OCI-LY1 (cell line): ENCODE measurements around the gene CEP44.

Source experiments
- H2AFZ ChIP-seq: fragments of 200-600 bp; sonication (generic), shearing (Covaris generic); 2 replicates; pipeline ENCODE4 v1.6.0; 2014; ENCODE audit warnings: antibody characterized with exemption, mild to moderate bottlenecking, low read length
- H3F3A ChIP-seq: fragments of 200-600 bp; sonication (generic), shearing (Covaris generic); 2 replicates; pipeline ENCODE4 v1.6.0; 2014; ENCODE audit warnings: mild to moderate bottlenecking, antibody characterized with exemption, low read length, moderate library complexity; ENCODE audit not compliant: insufficient read depth
- H3K27ac ChIP-seq: fragments of 200-600 bp; sonication (generic); 2 replicates; pipeline ENCODE4 v1.5.1; 2014; ENCODE audit warnings: low read length, mixed run types, mild to moderate bottlenecking, low read depth; ENCODE audit not compliant: poor library complexity, severe bottlenecking
- H3K27me3 ChIP-seq: fragments of 200-600 bp; sonication (generic); 2 replicates; pipeline ENCODE4 v1.6.0; 2014; ENCODE audit warnings: antibody characterized with exemption, mild to moderate bottlenecking, low read length, moderate library complexity; ENCODE audit not compliant: insufficient read depth
- H3K36me3 ChIP-seq: fragments of 200-600 bp; sonication (generic); 2 replicates; pipeline ENCODE4 v1.6.1; 2014; ENCODE audit warnings: mild to moderate bottlenecking, antibody characterized with exemption, low read length, moderate library complexity, mixed read lengths; ENCODE audit not compliant: insufficient read depth
- H3K4me1 ChIP-seq: fragments of 200-600 bp; sonication (generic); 2 replicates; pipeline ENCODE4 v1.5.1; 2014; ENCODE audit warnings: mild to moderate bottlenecking, low read length, moderate library complexity; ENCODE audit not compliant: insufficient read depth, severe bottlenecking
- H3K4me2 ChIP-seq: fragments of 200-600 bp; sonication (generic), shearing (Covaris generic); 2 replicates; pipeline ENCODE4 v1.6.1; 2014; ENCODE audit warnings: low read length
- H3K4me3 ChIP-seq: fragments of 200-600 bp; sonication (generic); 2 replicates; pipeline ENCODE4 v1.5.1; 2014; ENCODE audit warnings: low read length, low read depth, mild to moderate bottlenecking, mixed read lengths; ENCODE audit not compliant: poor library complexity, severe bottlenecking
- H3K79me2 ChIP-seq: fragments of 200-600 bp; shearing (Covaris generic); 2 replicates; pipeline ENCODE4 v1.6.1; 2016; ENCODE audit warnings: mixed run types, low read length, mixed read lengths; ENCODE audit not compliant: insufficient read depth
- H3K9ac ChIP-seq: fragments of 200-600 bp; sonication (generic), shearing (Covaris generic); 2 replicates; pipeline ENCODE4 v1.6.1; 2014; ENCODE audit warnings: mild to moderate bottlenecking, low read length, mixed read lengths
- H3K9me2 ChIP-seq: fragments of 200-600 bp; sonication (generic), shearing (Covaris generic); 2 replicates; pipeline ENCODE4 v1.6.1; 2014; ENCODE audit warnings: low read depth, mild to moderate bottlenecking, low read length, mixed read lengths
- H3K9me3 ChIP-seq: fragments of 200-600 bp; shearing (Covaris generic); 2 replicates; pipeline ENCODE4 v1.6.1; 2014; ENCODE audit warnings: low read length, mixed read lengths
- H4K20me1 ChIP-seq: fragments of 200-600 bp; sonication (generic), shearing (Covaris generic); 2 replicates; pipeline ENCODE4 v1.6.0; 2016; ENCODE audit warnings: mild to moderate bottlenecking, low read length; ENCODE audit not compliant: insufficient read depth
- EZH2 ChIP-seq: fragments of 200-600 bp; sonication (generic), shearing (Covaris generic); IDR thresholded peaks from 2 replicates; pipeline ENCODE4 v1.8.0; 2017; ENCODE audit warnings: borderline replicate concordance, mixed run types, mild to moderate bottlenecking, antibody characterized with exemption, low read length, moderate library complexity, mixed read lengths
- TF ChIP-seq, protein P1 (sequence below): fragments of 200-600 bp; sonication (generic), shearing (Covaris generic); IDR thresholded peaks from 2 replicates; pipeline ENCODE4 v1.5.1; 2017; ENCODE audit warnings: mild to moderate bottlenecking, antibody characterized with exemption, low read length, moderate library complexity, mixed read lengths

Gene CEP44

DNA sequence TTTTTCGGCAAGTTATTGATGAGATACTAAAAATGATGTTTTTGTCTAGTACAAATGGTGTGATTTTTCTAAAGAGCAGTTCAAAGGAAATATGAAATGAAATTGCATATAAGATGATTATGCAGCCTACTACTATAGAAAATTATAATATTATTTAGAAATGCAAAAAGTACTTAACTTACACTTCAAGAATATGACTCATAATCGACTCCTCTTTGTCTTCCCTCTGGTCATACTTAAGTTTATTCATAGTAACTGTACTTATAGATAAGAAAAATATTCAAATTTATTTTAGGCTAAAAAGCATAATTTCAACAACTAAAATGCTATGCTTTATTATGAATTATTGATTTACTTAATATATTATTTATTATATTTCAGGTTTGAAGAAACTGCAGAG is 33.2 kb downstream of the CEP44 start:
- Histone ChIP-seq H3K4me1 (peaks cover 4% of the 10 kb centered on the region), H3K79me2 (no peaks in the 10 kb centered on the region), H3K4me2 (no peak overlapping the region), H3K9me3 (no peaks in the 10 kb centered on the region), H3K36me3 (peaks cover 34% of the 10 kb centered on the region; the same call in 1 of the 2 replicates), H3F3A (no peaks in the 10 kb centered on the region), H3K27ac (no peak overlapping the region), H2AFZ (no peak overlapping the region), H4K20me1 (no peaks in the 10 kb centered on the region), H3K9ac (no peak overlapping the region), H3K4me3 (no peak overlapping the region), H3K9me2 (no peaks in the 10 kb centered on the region), H3K27me3 (no peaks in the 10 kb centered on the region)
- TF ChIP-seq, protein P1, sequence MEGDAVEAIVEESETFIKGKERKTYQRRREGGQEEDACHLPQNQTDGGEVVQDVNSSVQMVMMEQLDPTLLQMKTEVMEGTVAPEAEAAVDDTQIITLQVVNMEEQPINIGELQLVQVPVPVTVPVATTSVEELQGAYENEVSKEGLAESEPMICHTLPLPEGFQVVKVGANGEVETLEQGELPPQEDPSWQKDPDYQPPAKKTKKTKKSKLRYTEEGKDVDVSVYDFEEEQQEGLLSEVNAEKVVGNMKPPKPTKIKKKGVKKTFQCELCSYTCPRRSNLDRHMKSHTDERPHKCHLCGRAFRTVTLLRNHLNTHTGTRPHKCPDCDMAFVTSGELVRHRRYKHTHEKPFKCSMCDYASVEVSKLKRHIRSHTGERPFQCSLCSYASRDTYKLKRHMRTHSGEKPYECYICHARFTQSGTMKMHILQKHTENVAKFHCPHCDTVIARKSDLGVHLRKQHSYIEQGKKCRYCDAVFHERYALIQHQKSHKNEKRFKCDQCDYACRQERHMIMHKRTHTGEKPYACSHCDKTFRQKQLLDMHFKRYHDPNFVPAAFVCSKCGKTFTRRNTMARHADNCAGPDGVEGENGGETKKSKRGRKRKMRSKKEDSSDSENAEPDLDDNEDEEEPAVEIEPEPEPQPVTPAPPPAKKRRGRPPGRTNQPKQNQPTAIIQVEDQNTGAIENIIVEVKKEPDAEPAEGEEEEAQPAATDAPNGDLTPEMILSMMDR, result no peak
- TF ChIP-seq EZH2, result no peak

DNA sequence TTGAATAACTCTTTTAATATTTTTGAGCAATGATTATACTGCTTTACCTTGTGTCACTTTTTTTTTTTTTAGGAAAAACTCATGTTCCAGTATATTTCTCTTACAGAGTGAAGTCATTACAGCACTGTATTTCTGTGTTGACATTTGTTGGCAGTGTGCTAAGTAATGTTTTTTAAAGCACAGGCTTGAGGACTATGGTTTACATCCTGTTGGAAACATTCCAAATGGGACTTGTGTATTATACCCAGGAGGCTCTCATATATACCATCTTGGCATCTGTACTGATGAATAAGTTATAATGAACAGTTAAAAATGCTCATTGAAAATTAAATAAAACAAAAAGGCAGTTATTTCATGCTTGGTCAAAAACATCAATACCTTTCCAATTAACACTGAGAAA is 33.8 kb downstream of the CEP44 start:
- Histone ChIP-seq H3K9me2 (no peaks in the 10 kb centered on the region), H3K27me3 (no peaks in the 10 kb centered on the region), H3K79me2 (no peaks in the 10 kb centered on the region), H2AFZ (no peak overlapping the region), H3K27ac (no peak overlapping the region), H3K4me3 (no peak overlapping the region), H3K4me1 (peaks cover 4% of the 10 kb centered on the region), H3K36me3 (peaks cover 28% of the 10 kb centered on the region; the same call in 1 of the 2 replicates), H3F3A (no peaks in the 10 kb centered on the region), H3K9ac (no peak overlapping the region), H3K4me2 (no peak overlapping the region), H3K9me3 (no peaks in the 10 kb centered on the region), H4K20me1 (no peaks in the 10 kb centered on the region)
- TF ChIP-seq, protein P1, result no peak
- TF ChIP-seq EZH2, result no peak

DNA sequence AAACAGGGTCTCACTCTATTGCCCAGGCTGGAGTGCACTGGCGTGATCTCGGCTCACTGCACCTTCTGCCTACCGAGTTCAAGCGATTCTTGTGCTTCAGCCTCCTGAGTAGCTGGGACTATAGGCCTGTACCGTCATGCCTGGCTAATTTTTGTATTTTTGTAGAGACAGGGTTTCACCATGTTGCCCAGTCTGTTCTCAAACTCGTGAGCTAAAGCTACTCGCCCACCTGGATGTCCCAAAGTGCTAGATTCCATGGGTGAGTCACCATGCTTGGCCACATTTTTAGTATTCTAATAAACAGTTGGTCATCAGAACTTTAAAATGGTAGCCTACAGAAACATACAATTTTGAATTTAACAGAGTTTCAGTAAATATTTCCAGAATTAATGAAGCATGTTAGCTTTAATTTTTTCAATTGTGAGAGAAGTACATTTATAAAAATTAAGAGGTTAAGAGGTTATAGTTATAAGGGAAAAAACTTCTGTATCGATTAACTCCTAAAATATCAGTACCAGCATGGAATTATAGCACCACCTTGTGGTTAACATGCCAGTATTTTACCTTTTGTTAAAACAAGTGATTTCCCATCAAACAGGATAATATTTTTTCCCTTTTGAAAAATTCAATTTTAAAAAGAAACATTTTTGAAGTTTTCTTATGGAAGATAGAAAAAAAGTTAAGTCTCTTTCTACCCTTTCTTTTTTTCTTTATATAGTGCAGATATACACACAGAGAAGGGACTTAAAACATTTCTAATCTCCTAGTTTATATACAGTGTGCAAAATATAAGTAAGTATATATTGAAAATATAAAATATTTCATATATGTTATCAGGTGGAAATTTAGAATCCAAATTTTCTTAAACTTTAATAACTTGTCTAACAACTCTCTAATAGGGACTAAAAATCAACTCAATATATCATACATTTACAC is 35.4 kb downstream of the CEP44 start:
- Histone ChIP-seq H3K9me3 (no peaks in the 10 kb centered on the region), H3K36me3 (peaks cover 18% of the 10 kb centered on the region; the same call in 1 of the 2 replicates), H3K4me2 (no peak overlapping the region), H3K9ac (no peak overlapping the region), H2AFZ (no peak overlapping the region), H3K4me1 (peaks cover 4% of the 10 kb centered on the region), H3K79me2 (no peaks in the 10 kb centered on the region), H3K9me2 (no peaks in the 10 kb centered on the region), H3F3A (no peaks in the 10 kb centered on the region), H4K20me1 (no peaks in the 10 kb centered on the region), H3K27ac (no peak overlapping the region), H3K4me3 (no peak overlapping the region), H3K27me3 (no peaks in the 10 kb centered on the region)
- TF ChIP-seq EZH2, result no peak
- TF ChIP-seq, protein P1, result peak; percentile 81
